ENCODE data around the gene ZC3H18. TPM values are rescaled to one million over a fixed set of nuclear protein-coding genes. Genes with fewer than 3 reads are reported as not detected.

The ZC3H18 gene
- total RNA-seq, 2 donors from 2014 or later, result 32.6 to 43.7 TPM

GRCh38 chr16:88543230-88543813 lies 26.9 kb upstream of the ZC3H18 start:
- intact Hi-C loops (cut with DNase I, micrococcal nuclease), result no loop called here

GRCh38 chr16:88545781-88546180 lies 24.4 kb upstream of the ZC3H18 start:
- intact Hi-C loops (cut with DNase I, micrococcal nuclease), result no loop called here

More at GRCh38 chr16:88543230-88543813, 26.9 kb upstream of the ZC3H18 start:
- DNase-seq, result no peak
- ATAC-seq, result no peak

GRCh38 chr16:88548131-88548874 lies 21.9 kb upstream of the ZC3H18 start:
- intact Hi-C loops (cut with DNase I, micrococcal nuclease), result no loop called here
- ATAC-seq (no peak), DNase-seq (no peak)

More at GRCh38 chr16:88545781-88546180, 24.4 kb upstream of the ZC3H18 start:
- no peak for DNase-seq
- no peak for ATAC-seq

GRCh38 chr16:88548985-88549384 lies 21.2 kb upstream of the ZC3H18 start:
- DNase-seq, result no peak
- intact Hi-C loops (cut with DNase I, micrococcal nuclease), result no loop called here
- no peak for ATAC-seq

- no peak for ATAC-seq
- intact Hi-C loops (cut with DNase I, micrococcal nuclease), result no loop called here
Observed at GRCh38 chr16:88549671-88550245, 20.4 kb upstream of the ZC3H18 start.

GRCh38 chr16:88550246-88550661 lies 19.9 kb upstream of the ZC3H18 start:
- intact Hi-C loops (cut with DNase I, micrococcal nuclease), result no loop called here
- DNase-seq, result no peak
- peak; percentile 73 for ATAC-seq

More at GRCh38 chr16:88549671-88550245, 20.4 kb upstream of the ZC3H18 start:
- DNase-seq, result no peak

GRCh38 chr16:88552166-88552565 lies 18.0 kb upstream of the ZC3H18 start:
- intact Hi-C loops (cut with DNase I, micrococcal nuclease), result no loop called here
- DNase-seq (no peak), ATAC-seq (no peak)

- ATAC-seq, result no peak
- no peak for DNase-seq
- intact Hi-C loops (cut with DNase I, micrococcal nuclease), result no loop called here
Observed at GRCh38 chr16:88552815-88553214, 17.4 kb upstream of the ZC3H18 start.

GRCh38 chr16:88553739-88554138 lies 16.5 kb upstream of the ZC3H18 start:
- DNase-seq, result no peak
- ATAC-seq, result no peak
- intact Hi-C loops (cut with DNase I, micrococcal nuclease), result no loop called here

- DNase-seq, result no peak
- intact Hi-C loops (cut with DNase I, micrococcal nuclease), result no loop called here
- no peak for ATAC-seq
Observed at GRCh38 chr16:88554711-88555264, 15.4 kb upstream of the ZC3H18 start.

- DNase-seq, result no peak
- no peak for ATAC-seq
- intact Hi-C loops (cut with DNase I, micrococcal nuclease), result no loop called here
Observed at GRCh38 chr16:88556294-88556988, 13.8 kb upstream of the ZC3H18 start.

GRCh38 chr16:88558457-88559442 lies 11.5 kb upstream of the ZC3H18 start:
- intact Hi-C loops (cut with DNase I, micrococcal nuclease), result no loop called here
- ATAC-seq, result peak; percentile 92
- DNase-seq, result peak; percentile 77 to 91

GRCh38 chr16:88560714-88561484 lies 9.3 kb upstream of the ZC3H18 start:
- DNase-seq (no peak), ATAC-seq (peak; percentile 21)
- intact Hi-C loops (cut with DNase I, micrococcal nuclease), result loop anchor here in 1 of 2 donors (10.0 kb wide), 1 partner anchor 116 kb away; no protein-coding TSS in a partner anchor

- ATAC-seq (peak; percentile 43), DNase-seq (peak in 1 of 2 donors; percentile 48)
- intact Hi-C loops (cut with DNase I, micrococcal nuclease), result loop anchor here in 1 of 2 donors (10.0 kb wide), 1 partner anchor 117 kb away; no protein-coding TSS in a partner anchor
Observed at GRCh38 chr16:88561485-88562359, 8.5 kb upstream of the ZC3H18 start.

- intact Hi-C loops (cut with DNase I, micrococcal nuclease), result loop anchor here in 1 of 2 donors (10.0 kb wide), 1 partner anchor 121 kb away; no protein-coding TSS in a partner anchor
- no peak for DNase-seq
- no peak for ATAC-seq
Observed at GRCh38 chr16:88566158-88566557, 4.0 kb upstream of the ZC3H18 start.

Data from left colon (tissue), 2 donors.